ENCODE measurements around the gene IRGC.

IRGC gene

DNA sequence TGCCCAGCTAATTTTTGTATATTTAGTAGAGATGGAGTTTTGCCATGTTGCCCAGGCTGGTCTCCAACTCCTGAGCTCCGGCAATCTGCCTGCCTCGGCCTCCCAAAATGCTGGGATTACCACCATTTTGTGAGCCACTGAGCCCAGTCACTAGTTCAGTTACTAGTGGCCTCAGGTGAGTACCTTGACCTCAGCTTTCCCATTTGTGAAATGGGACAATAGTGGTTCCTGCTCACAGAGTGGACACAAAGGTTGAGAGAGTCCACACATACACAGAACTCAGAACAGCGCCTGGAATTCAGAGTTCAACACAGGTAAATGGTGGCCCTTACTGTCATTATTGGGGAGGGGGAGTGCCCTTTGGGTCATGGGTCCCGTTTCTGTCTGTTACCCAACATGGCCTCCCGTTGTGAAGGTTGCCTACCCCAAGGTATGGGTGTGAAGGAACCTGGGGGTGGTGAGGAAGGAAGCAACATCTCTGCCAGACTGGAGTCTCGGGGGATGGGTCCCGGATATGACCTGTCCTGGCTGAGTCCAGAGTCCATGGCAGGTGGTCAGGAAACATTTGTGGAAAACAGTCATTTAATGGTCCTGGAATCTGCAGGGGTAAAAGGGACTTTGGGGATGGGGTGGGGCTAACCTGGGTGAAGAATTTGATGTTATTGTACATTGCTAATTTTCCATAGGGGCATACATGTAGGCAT, 11.7 kb upstream of the IRGC start:
- H3K4me2 ChIP-seq (ENCODE audit: low read depth, low read length) = no peak overlapping the region
- no peaks in the 10 kb centered on the region for H3K27me3 ChIP-seq (replicated peaks; ENCODE audit: insufficient read depth, low read length)
- DNase-seq = no peak
- no peaks in the 10 kb centered on the region for H3K9me3 ChIP-seq (replicated peaks; ENCODE audit: insufficient read depth, low read length)
- H3K79me2 ChIP-seq (ENCODE audit: low read length) = no peaks in the 10 kb centered on the region
- H3K4me1 ChIP-seq (ENCODE audit: low read length) = peaks cover 9% of the 10 kb centered on the region; the same call in 1 of the 2 replicates
- H3F3A ChIP-seq (ENCODE audit: insufficient read depth, low read length) = peaks cover 14% of the 10 kb centered on the region
- no peak overlapping the region for H3K4me3 ChIP-seq (ENCODE audit: low read length)
- no peaks in the 10 kb centered on the region for H3K9me2 ChIP-seq (replicated peaks; ENCODE audit: insufficient read depth, low read length)
- no peaks in the 10 kb centered on the region for H3K36me3 ChIP-seq (replicated peaks; ENCODE audit: insufficient read depth, low read length)
- H2AFZ ChIP-seq (ENCODE audit: low read length) = no peak overlapping the region
- H3K27ac ChIP-seq (ENCODE audit: low read length) = no peak overlapping the region
- H4K20me1 ChIP-seq (ENCODE audit: insufficient read depth, low read length) = no peaks in the 10 kb centered on the region
- no peak overlapping the region for H3K9ac ChIP-seq (ENCODE audit: low read length)
- TF ChIP-seq, protein P1, sequence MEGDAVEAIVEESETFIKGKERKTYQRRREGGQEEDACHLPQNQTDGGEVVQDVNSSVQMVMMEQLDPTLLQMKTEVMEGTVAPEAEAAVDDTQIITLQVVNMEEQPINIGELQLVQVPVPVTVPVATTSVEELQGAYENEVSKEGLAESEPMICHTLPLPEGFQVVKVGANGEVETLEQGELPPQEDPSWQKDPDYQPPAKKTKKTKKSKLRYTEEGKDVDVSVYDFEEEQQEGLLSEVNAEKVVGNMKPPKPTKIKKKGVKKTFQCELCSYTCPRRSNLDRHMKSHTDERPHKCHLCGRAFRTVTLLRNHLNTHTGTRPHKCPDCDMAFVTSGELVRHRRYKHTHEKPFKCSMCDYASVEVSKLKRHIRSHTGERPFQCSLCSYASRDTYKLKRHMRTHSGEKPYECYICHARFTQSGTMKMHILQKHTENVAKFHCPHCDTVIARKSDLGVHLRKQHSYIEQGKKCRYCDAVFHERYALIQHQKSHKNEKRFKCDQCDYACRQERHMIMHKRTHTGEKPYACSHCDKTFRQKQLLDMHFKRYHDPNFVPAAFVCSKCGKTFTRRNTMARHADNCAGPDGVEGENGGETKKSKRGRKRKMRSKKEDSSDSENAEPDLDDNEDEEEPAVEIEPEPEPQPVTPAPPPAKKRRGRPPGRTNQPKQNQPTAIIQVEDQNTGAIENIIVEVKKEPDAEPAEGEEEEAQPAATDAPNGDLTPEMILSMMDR (IDR thresholded peaks at IDR 0.05; ENCODE audit: low read length) = no peak
- TF ChIP-seq EZH2 (optimal IDR thresholded peaks at IDR 0.05; ENCODE audit: low read depth, low read length) (no peak), EZH2phosphoT487 (IDR thresholded peaks at IDR 0.05; ENCODE audit: low read length) (no peak)

DNA sequence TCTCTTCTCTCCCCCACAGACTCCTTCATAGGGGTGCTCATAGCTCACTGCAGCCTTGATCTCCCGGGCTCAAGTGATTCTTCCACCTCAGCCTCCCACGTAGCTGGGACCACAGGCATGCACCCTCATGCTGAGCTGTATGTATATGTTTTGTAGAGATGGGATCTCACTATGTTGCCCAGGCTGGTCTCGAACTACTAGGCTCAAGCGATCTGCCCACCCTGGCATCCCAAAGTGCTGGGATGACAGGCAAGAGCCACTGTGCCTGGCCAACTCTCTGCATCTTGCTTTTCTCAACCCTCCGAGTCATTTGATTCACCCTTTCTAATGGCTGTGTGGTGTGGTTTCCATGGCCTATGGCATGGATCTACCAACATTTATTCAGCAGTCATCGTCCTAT, 10.1 kb upstream of the IRGC start:
- no peaks in the 10 kb centered on the region for H3K9me3 ChIP-seq (replicated peaks; ENCODE audit: insufficient read depth, low read length)
- no peaks in the 10 kb centered on the region for H3K79me2 ChIP-seq (ENCODE audit: low read length)
- H3K4me2 ChIP-seq (ENCODE audit: low read depth, low read length) = no peak overlapping the region
- H3K27me3 ChIP-seq (replicated peaks; ENCODE audit: insufficient read depth, low read length) = no peaks in the 10 kb centered on the region
- peaks cover 5% of the 10 kb centered on the region for H3F3A ChIP-seq (ENCODE audit: insufficient read depth, low read length)
- H3K9ac ChIP-seq (ENCODE audit: low read length) = no peak overlapping the region
- no peaks in the 10 kb centered on the region for H3K9me2 ChIP-seq (replicated peaks; ENCODE audit: insufficient read depth, low read length)
- no peak overlapping the region for H3K4me3 ChIP-seq (ENCODE audit: low read length)
- 0 out of 2 replicates have a peak, but pooled peaks cover 4% of the 10 kb centered on the region for H3K4me1 ChIP-seq (ENCODE audit: low read length)
- H4K20me1 ChIP-seq (ENCODE audit: insufficient read depth, low read length) = no peaks in the 10 kb centered on the region
- TF ChIP-seq EZH2phosphoT487 (IDR thresholded peaks at IDR 0.05; ENCODE audit: low read length) = no peak
- TF ChIP-seq EZH2 (optimal IDR thresholded peaks at IDR 0.05; ENCODE audit: low read depth, low read length) = no peak
- TF ChIP-seq, protein P1 (IDR thresholded peaks at IDR 0.05; ENCODE audit: low read length) = no peak
- no peak for DNase-seq
- no peak overlapping the region for H3K27ac ChIP-seq (ENCODE audit: low read length)
- no peak overlapping the region for H2AFZ ChIP-seq (ENCODE audit: low read length)
- H3K36me3 ChIP-seq (replicated peaks; ENCODE audit: insufficient read depth, low read length) = no peaks in the 10 kb centered on the region

DNA sequence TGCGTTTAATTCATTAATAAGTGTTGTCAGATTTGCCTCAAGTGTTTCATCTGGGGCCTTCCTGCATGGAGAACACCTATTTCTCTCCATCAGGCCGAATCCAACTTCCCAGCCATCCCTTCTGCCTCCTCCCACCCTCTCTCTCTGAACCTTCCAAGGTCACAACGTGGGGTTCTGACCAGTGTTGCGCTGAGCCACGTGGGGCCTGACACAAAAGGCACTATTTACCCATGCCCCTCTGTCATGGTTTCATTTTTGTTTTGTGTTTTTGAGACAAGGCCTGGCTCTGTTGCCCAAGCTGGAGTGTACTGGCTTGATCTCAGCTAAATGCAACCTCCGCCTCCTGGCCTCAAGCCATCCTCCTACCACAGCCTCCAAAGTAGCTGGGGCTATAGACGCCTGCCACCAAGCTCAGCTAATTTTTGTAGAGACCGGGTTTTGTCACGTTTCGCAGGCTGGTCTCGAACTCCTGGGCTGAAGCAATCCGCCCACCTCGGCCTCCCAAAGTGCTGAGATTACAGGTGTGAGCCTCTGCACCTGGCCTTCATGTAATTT, 8.6 kb upstream of the IRGC start:
- Histone ChIP-seq H3F3A (ENCODE audit: insufficient read depth, low read length) (no peaks in the 10 kb centered on the region), H3K27ac (ENCODE audit: low read length) (no peak overlapping the region), H3K4me2 (ENCODE audit: low read depth, low read length) (no peak overlapping the region), H3K36me3 (replicated peaks; ENCODE audit: insufficient read depth, low read length) (no peaks in the 10 kb centered on the region), H3K4me1 (ENCODE audit: low read length) (no peaks in the 10 kb centered on the region), H3K9me2 (replicated peaks; ENCODE audit: insufficient read depth, low read length) (no peaks in the 10 kb centered on the region), H3K9ac (ENCODE audit: low read length) (no peak overlapping the region), H4K20me1 (ENCODE audit: insufficient read depth, low read length) (no peaks in the 10 kb centered on the region), H2AFZ (ENCODE audit: low read length) (no peak overlapping the region), H3K27me3 (replicated peaks; ENCODE audit: insufficient read depth, low read length) (no peaks in the 10 kb centered on the region), H3K9me3 (replicated peaks; ENCODE audit: insufficient read depth, low read length) (no peaks in the 10 kb centered on the region), H3K79me2 (ENCODE audit: low read length) (no peaks in the 10 kb centered on the region), H3K4me3 (ENCODE audit: low read length) (no peak overlapping the region)
- DNase-seq = no peak
- TF ChIP-seq, protein P1 (IDR thresholded peaks at IDR 0.05; ENCODE audit: low read length) = no peak
- no peak for TF ChIP-seq EZH2 (optimal IDR thresholded peaks at IDR 0.05; ENCODE audit: low read depth, low read length)

All from MM.1S (cell line).